HG03135 (cell line): ENCODE measurements around the gene RAI1.

Experiments
- ATAC-seq: cut with Tn5 transposase; IDR thresholded peaks from one replicate; pipeline ENCODE4 v1.9.1; 2021; ENCODE audit warnings: mild to moderate bottlenecking, moderate library complexity; ENCODE audit not compliant: unreplicated experiment

RAI1 gene

DNA sequence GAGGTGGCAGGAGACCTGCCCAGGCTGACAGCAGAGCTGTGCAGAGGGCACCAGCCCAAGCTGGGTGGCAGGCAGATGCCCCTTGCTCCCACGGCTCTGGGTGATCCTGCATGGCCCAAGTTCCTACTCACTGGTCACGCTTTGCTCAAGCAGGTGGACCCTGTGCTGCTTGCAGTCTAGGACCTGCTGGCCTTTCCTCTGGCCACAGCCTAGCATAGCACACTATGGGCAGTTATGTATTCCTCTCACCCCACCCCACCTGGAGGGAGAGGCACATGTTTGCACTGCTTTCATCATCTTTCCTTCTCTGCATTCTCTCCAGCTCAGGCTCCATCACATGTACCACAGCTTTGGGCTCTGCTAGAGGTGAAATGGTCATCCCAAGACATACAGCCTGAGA is 175.1 kb downstream of the RAI1 start:
- ATAC-seq, result no peak

DNA sequence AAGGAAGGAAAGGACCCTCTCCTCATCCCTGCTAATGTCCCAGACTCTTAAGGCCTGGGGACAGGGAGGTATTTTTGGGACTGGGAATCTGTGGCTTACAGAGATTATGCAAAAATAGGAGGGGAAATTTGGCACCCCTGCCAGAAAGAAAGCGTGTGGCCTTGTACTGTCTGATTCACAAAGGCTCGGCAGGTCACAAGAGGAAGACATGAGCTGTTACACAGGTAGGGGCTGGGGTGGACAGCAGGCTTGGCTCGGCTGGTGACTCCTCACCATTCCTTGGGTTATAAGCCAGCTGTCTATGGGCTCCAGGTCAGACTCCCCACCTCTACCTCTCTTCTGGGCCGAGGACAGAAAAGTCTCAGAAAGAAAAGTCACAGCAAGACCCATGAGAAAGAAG is 176.2 kb downstream of the RAI1 start:
- ATAC-seq, result no peak

DNA sequence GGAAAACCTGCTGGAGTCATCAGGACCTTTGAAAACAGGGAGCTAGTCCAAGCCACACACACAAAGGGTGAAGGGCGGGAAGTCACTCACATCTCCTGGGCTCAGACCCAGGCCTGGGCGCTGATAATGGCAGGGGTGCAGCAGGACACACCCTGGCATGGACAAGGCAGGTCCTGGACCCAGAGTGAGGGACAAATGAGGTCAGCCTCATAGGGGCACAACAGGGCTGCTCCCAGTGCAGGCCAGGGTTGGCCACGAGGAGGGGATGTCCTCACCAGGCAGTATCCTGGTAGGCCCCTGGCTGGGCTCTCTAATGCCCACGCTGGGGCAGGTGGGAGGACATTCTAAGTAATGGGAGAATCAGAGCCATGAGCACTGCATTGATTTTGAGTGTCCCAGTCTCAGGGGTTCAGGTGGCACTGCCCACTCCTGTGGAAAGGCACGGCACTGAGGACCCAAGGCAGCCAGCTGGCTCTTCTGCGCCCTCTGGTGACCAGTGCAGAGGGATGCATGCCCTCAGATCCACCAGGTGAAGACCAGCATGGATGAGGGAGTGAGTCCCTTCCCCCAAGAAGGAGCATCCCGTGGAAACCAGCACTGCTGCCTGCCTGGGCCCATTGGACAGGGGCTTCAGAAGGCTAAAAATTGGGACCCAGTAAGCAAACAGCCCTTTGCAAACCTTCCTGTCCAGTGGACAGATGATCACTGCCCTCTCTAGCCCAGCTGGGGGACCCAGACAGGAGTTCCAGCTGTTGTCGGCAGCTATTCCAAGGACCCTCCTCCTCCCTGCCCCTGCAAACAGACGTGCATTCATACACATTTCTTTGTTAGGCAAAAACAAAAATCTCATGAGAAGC is 178.9 kb downstream of the RAI1 start:
- no peak for ATAC-seq

DNA sequence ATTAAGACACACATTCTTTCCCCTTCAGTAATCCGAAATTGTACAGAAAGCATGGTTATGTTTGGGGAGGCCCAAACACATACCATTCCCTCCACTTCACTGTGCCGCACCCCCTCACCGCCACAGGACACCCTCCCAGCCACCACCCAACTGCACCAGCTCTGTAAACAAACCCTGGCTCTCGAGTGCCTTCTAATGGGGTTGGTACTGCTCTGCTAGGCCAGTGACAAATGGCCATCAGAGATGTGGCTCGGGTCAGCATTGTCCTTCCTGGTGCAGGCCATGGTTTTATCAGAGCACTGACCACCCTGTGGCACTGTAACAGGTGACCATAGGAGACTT is 179.5 kb downstream of the RAI1 start:
- no peak for ATAC-seq
